Caco-2 (cell line): ENCODE measurements around the gene IZUMO1R. TPM values are rescaled to one million over a fixed set of nuclear protein-coding genes. Genes with fewer than 3 reads are reported as not detected.
"Not testable (repeated sequence)": the region's sequence is repeated elsewhere in the genome, so short reads cannot be mapped to it uniquely, and the experiment has no call there.

Experiments used
- BruUV-seq: library from RNA; stranded (reverse); fragments of 400-500 nt; replicated peaks from 2 replicates; lab custom pipeline; 2021; lab: Mats Ljungman, UMichigan
- CTCF ChIA-PET: fragments of 300-600 bp; sonication (Branson Sonifier 250); formaldehyde crosslinking; loops from one replicate; lab custom pipeline; 2022; ENCODE audit warnings: antibody characterized with exemption; lab: Charles Lee
- POLR2A ChIA-PET: fragments of 300-600 bp; sonication (Branson Sonifier 250); formaldehyde crosslinking; loops from one replicate; lab custom pipeline; 2022; ENCODE audit warnings: antibody characterized with exemption; lab: Charles Lee
- DNase-seq, 2 experiments: peaks; one replicate each; pipeline versions ENCODE4 v3.0.0 to v3.0.0-alpha.2; 2020 to 2022
- H3K27me3 ChIP-seq: replicated peaks from 2 replicates; pipeline ENCODE4 v1.6.0; 2011; ENCODE audit warnings: low read length; ENCODE audit not compliant: control insufficient read depth, insufficient read depth
- H3K36me3 ChIP-seq: 2 replicates; pipeline ENCODE4 v1.5.1; 2011; ENCODE audit warnings: low read length; ENCODE audit not compliant: control insufficient read depth, insufficient read depth
- H3K4me1 ChIP-seq: fragments of 250-450 bp; sonication (Bioruptor Pico); 2 replicates; pipeline ENCODE4 v1.5.1; 2020; ENCODE audit warnings: mild to moderate bottlenecking
- H3K4me3 ChIP-seq: 2 replicates; pipeline ENCODE4 v1.5.1; 2011; ENCODE audit warnings: low read depth, mild to moderate bottlenecking, control low read depth, low read length
- H3K9me3 ChIP-seq: fragments of 250-450 bp; sonication (Bioruptor Pico); 2 replicates; pipeline ENCODE4 v1.5.1; 2020; ENCODE audit warnings: mild to moderate bottlenecking, moderate library complexity
- H3K27ac Mint-ChIP-seq: one replicate; pipeline ENCODE4 v1.8.0; 2022; ENCODE audit warnings: mixed read lengths; ENCODE audit not compliant: unreplicated experiment
- H3K27me3 Mint-ChIP-seq: one replicate; pipeline ENCODE4 v1.8.0; 2022; ENCODE audit warnings: mixed read lengths; ENCODE audit not compliant: insufficient read depth, unreplicated experiment
- H3K36me3 Mint-ChIP-seq: one replicate; pipeline ENCODE4 v1.8.0; 2022; ENCODE audit warnings: mild to moderate bottlenecking, mixed read lengths; ENCODE audit not compliant: insufficient read depth, unreplicated experiment
- H3K4me1 Mint-ChIP-seq: one replicate; pipeline ENCODE4 v1.8.0; 2022; ENCODE audit warnings: low read depth, mixed read lengths; ENCODE audit not compliant: unreplicated experiment
- H3K4me3 Mint-ChIP-seq: one replicate; pipeline ENCODE4 v1.8.0; 2022; ENCODE audit warnings: mild to moderate bottlenecking, moderate library complexity, mixed read lengths; ENCODE audit not compliant: unreplicated experiment
- H3K9me3 Mint-ChIP-seq: one replicate; pipeline ENCODE4 v1.8.0; 2022; ENCODE audit warnings: mixed read lengths; ENCODE audit not compliant: unreplicated experiment
- CTCF ChIP-seq, 2 experiments: fragments of 200-600 bp in 1 of 2; IDR thresholded peaks; 1 replicate in 1 of 2; 2 replicates in 1 of 2; pipeline versions ENCODE4 v1.5.1 to v1.8.0; 2011 to 2022; ENCODE audit warnings: antibody characterized with exemption in 1 of 2, control low read depth in 1 of 2, inconsistent platforms in 1 of 2, low read depth in 1 of 2, low read length in 1 of 2, mild to moderate bottlenecking in 1 of 2, moderate library complexity in 1 of 2; ENCODE audit not compliant: insufficient read depth in 1 of 2, severe bottlenecking in 1 of 2, unreplicated experiment in 1 of 2
- intact Hi-C: fragments of 100-400 bp; cut with micrococcal nuclease; formaldehyde crosslinking; loops from one replicate; pipeline ENCODE4 v1.10.0; 2022; ENCODE audit not compliant: unreplicated experiment
- total RNA-seq: library from RNA; stranded (reverse); gene quantifications from 2 replicates; pipeline ENCODE4 v1.2.3, GENCODE V29; 2022

Gene IZUMO1R
- total RNA-seq, 1 experiment from 2014 or later = not detected

DNA sequence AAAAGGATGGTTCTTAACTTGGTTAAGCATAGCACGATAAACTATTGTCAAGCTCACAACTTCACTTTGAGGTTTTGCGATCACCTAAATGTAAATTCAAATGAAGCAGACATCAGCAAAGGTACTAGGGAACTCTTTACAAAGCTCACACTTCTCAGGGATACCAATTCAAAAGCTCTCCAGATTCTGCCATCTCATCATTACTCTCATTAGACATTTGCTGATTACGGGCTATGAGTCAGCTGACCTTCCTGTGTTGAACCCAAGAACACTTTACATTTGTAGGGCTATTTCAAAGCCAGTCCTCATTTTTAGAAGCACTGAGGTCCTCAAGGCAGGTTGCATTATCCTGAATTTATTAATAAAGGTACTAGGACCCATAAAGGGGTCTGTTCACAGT lies 28.4 kb upstream of the IZUMO1R start:
- H3K27ac Mint-ChIP-seq = no peak overlapping the region
- no peak for TF ChIP-seq CTCF (IDR thresholded peaks at IDR 0.05; ENCODE audit: insufficient read depth in 1 of 2, low read depth in 1 of 2, low read length in 1 of 2, severe bottlenecking in 1 of 2, unreplicated experiment in 1 of 2)
- H3K36me3 Mint-ChIP-seq = no peaks in the 10 kb centered on the region
- peaks cover 23% of the 10 kb centered on the region for H3K4me1 ChIP-seq
- H3K9me3 Mint-ChIP-seq = no peaks in the 10 kb centered on the region
- no peak overlapping the region for H3K4me3 ChIP-seq
- no peaks in the 10 kb centered on the region for H3K27me3 ChIP-seq
- peaks cover 26% of the 10 kb centered on the region for H3K4me1 Mint-ChIP-seq
- ChIA-PET CTCF (no interaction called here), POLR2A (no interaction called here)
- DNase-seq = no peak
- no peaks in the 10 kb centered on the region for H3K27me3 Mint-ChIP-seq
- no TSS peak for BruUV-seq
- intact Hi-C loops = no loop called here
- no peak overlapping the region for H3K4me3 Mint-ChIP-seq
- no peaks in the 10 kb centered on the region for H3K36me3 ChIP-seq
- no peaks in the 10 kb centered on the region for H3K9me3 ChIP-seq

DNA sequence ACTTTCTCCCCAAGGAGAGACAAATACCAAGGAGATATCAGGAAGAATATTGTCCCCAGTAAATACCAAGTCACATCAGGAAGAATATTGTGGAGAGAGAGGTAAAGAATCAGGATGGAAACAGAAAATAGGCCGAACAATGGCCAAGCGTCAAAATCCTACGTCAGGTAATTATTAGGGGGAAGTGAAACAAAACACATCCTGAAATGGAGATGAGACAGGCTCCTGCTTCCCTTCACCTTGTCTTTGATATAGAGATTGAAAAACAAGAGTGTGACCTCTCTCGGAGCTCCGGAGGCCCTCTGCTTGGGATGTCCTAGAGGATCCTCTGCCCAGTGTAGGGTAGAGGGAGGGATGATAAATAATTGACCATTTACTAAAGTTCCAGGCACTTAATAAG lies 27.4 kb upstream of the IZUMO1R start:
- H3K9me3 ChIP-seq = no peaks in the 10 kb centered on the region
- no peaks in the 10 kb centered on the region for H3K27me3 ChIP-seq
- CTCF ChIA-PET = no interaction called here
- H3K36me3 Mint-ChIP-seq = no peaks in the 10 kb centered on the region
- intact Hi-C loops = no loop called here
- DNase-seq = no peak
- peaks cover 26% of the 10 kb centered on the region for H3K4me1 Mint-ChIP-seq
- no peak for TF ChIP-seq CTCF (IDR thresholded peaks at IDR 0.05; ENCODE audit: insufficient read depth in 1 of 2, low read depth in 1 of 2, low read length in 1 of 2, severe bottlenecking in 1 of 2, unreplicated experiment in 1 of 2)
- no peaks in the 10 kb centered on the region for H3K36me3 ChIP-seq
- H3K4me3 Mint-ChIP-seq = no peak overlapping the region
- H3K27ac Mint-ChIP-seq = no peak overlapping the region
- BruUV-seq = no TSS peak
- H3K27me3 Mint-ChIP-seq = no peaks in the 10 kb centered on the region
- H3K9me3 Mint-ChIP-seq = peaks cover 6% of the 10 kb centered on the region
- POLR2A ChIA-PET = no interaction called here
- H3K4me1 ChIP-seq = peaks cover 23% of the 10 kb centered on the region
- no peak overlapping the region for H3K4me3 ChIP-seq

GRCh38 chr11:94278207-94278606 lies 26.2 kb upstream of the IZUMO1R start:
- H3K4me3 Mint-ChIP-seq, H3K9me3 ChIP-seq, intact Hi-C loops, DNase-seq, H3K36me3 ChIP-seq, CTCF ChIA-PET, H3K36me3 Mint-ChIP-seq, H3K27me3 ChIP-seq, H3K27me3 Mint-ChIP-seq, POLR2A ChIA-PET, H3K4me3 ChIP-seq, H3K27ac Mint-ChIP-seq, BruUV-seq, H3K9me3 Mint-ChIP-seq: not testable (repeated sequence)
- peaks cover 23% of the 10 kb centered on the region for H3K4me1 ChIP-seq
- H3K4me1 Mint-ChIP-seq = peaks cover 26% of the 10 kb centered on the region

- no peak for DNase-seq
- H3K4me3 ChIP-seq = no peak overlapping the region
- H3K27ac Mint-ChIP-seq = no peak overlapping the region
- no peak overlapping the region for H3K4me3 Mint-ChIP-seq
- no TSS peak for BruUV-seq
- POLR2A ChIA-PET = no interaction called here
- no peak for TF ChIP-seq CTCF (IDR thresholded peaks at IDR 0.05; ENCODE audit: insufficient read depth in 1 of 2, low read depth in 1 of 2, low read length in 1 of 2, severe bottlenecking in 1 of 2, unreplicated experiment in 1 of 2)
- no peaks in the 10 kb centered on the region for H3K36me3 ChIP-seq
- CTCF ChIA-PET = no interaction called here
- intact Hi-C loops = no loop called here
- H3K4me1 Mint-ChIP-seq = peaks cover 17% of the 10 kb centered on the region
- H3K36me3 Mint-ChIP-seq = no peaks in the 10 kb centered on the region
- peaks cover 6% of the 10 kb centered on the region for H3K9me3 Mint-ChIP-seq
- H3K27me3 ChIP-seq = no peaks in the 10 kb centered on the region
- H3K9me3 ChIP-seq = no peaks in the 10 kb centered on the region
- peaks cover 14% of the 10 kb centered on the region for H3K4me1 ChIP-seq
- no peaks in the 10 kb centered on the region for H3K27me3 Mint-ChIP-seq
These were observed 24.4 kb upstream of the IZUMO1R start for GRCh38 chr11:94279996-94280395.
